Skeletal muscle tissue (tissue), 4 donors: ENCODE data around the gene ADRA2A. TPM values are rescaled to one million over a fixed set of nuclear protein-coding genes. Genes with fewer than 3 reads are reported as not detected.

Experiments used
- H3K27ac ChIP-seq: one replicate; pipeline ENCODE4 v1.7.0; 2013; ENCODE audit warnings: mild to moderate bottlenecking, low read depth, low read length, inconsistent platforms
- H3K27me3 ChIP-seq, 3 donors: one replicate each; pipeline ENCODE4 v1.7.0; 2013; ENCODE audit warnings: low read length in 3 of 3; ENCODE audit not compliant: control insufficient read depth in 3 of 3, insufficient read depth in 3 of 3
- H3K36me3 ChIP-seq, 3 donors: one replicate each; pipeline ENCODE4 v1.7.0; 2013; ENCODE audit warnings: low read length in 3 of 3; ENCODE audit not compliant: control insufficient read depth in 3 of 3, insufficient read depth in 3 of 3
- H3K4me1 ChIP-seq, 3 donors: one replicate each; pipeline ENCODE4 v1.7.0; 2013; ENCODE audit warnings: low read length in 3 of 3, mild to moderate bottlenecking in 3 of 3; ENCODE audit not compliant: control insufficient read depth in 3 of 3, insufficient read depth in 3 of 3
- H3K4me3 ChIP-seq, 3 donors: one replicate each; pipeline ENCODE4 v1.7.0; 2013; ENCODE audit warnings: low read length in 3 of 3
- H3K9ac ChIP-seq, 3 donors: one replicate each; pipeline ENCODE4 v1.7.0; 2013; ENCODE audit warnings: low read length in 3 of 3, mild to moderate bottlenecking in 3 of 3, moderate library complexity in 2 of 3, low read depth in 1 of 3
- H3K9me3 ChIP-seq, 3 donors: one replicate each; pipeline ENCODE4 v1.7.0; 2013; ENCODE audit warnings: low read length in 3 of 3; ENCODE audit not compliant: control insufficient read depth in 3 of 3
- total RNA-seq: library from RNA; depleted of rRNA; stranded (reverse); fragments of >200 nt; gene quantifications from one replicate; pipeline ENCODE4 v1.2.3, GENCODE V29; 2014
- donor health status: Osteomylitis.

ADRA2A gene
- total RNA-seq, 1 donor from 2014 or later = 2.1 TPM

DNA sequence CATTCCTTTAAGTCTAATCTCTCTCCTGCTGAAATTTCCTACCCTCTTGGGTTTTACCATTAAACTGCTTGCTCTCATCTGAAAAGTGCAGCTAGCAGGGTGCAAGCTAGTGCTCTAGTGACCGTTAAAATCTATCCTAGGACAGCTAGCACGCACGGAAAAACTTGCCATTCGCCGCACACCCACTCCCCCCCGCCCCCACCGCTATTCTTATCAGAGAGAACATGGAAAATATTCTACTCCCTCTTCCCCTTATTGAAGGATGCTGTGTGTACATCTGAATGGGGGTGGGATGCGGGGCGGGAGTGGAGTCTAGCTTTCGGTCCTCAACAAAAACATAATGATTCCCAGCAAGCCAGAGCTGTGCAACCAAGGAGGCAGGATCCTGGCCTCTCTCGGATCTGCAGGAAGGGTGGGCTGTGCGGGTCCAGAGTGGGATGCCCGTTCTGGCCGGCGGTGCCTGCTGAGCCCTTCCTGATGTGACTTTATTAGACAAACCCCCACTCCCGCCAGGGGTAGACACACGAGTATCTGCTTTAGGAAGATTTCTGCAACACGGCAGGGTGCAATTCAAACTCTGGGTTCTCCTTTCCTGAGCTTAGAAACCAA lies 1.1 kb upstream of the ADRA2A start:
- H3K27me3 ChIP-seq = peaks cover 47 to 62% (median 55%) of the 10 kb centered on the region in 3 donors
- H3K9ac ChIP-seq = no peak overlapping the region
- no peaks in the 10 kb centered on the region for H3K9me3 ChIP-seq
- H3K4me1 ChIP-seq = peaks cover 14 to 19% (median 16%) of the 10 kb centered on the region in 3 donors
- H3K4me3 ChIP-seq = peak overlapping the region; percentile 59 to 71 (median 69)
- no peak overlapping the region for H3K27ac ChIP-seq
- no peaks in the 10 kb centered on the region for H3K36me3 ChIP-seq

- Histone ChIP-seq H3K4me3 (peak overlapping the region; percentile 59 to 71 (median 69)), H3K27me3 (peaks cover 47 to 62% (median 55%) of the 10 kb centered on the region in 3 donors), H3K9me3 (no peaks in the 10 kb centered on the region), H3K9ac (peak overlapping the region in 2 of 3 donors; percentile 16 to 32), H3K36me3 (no peaks in the 10 kb centered on the region), H3K27ac (no peak overlapping the region), H3K4me1 (peaks cover 14 to 19% (median 16%) of the 10 kb centered on the region in 3 donors)
Observed at GRCh38 chr10:111076191-111076681, 593 bp upstream of the ADRA2A start.

- H3K4me1 ChIP-seq = peaks cover 14 to 19% (median 16%) of the 10 kb centered on the region in 3 donors
- peak overlapping the region; percentile 25 for H3K27ac ChIP-seq
- no peak overlapping the region for H3K9ac ChIP-seq
- no peaks in the 10 kb centered on the region for H3K9me3 ChIP-seq
- peaks cover 51 to 58% (median 52%) of the 10 kb centered on the region in 3 donors for H3K27me3 ChIP-seq
- no peaks in the 10 kb centered on the region for H3K36me3 ChIP-seq
- peak overlapping the region; percentile 59 to 71 (median 69) for H3K4me3 ChIP-seq
Observed at GRCh38 chr10:111077479-111077784, 603 bp downstream of the ADRA2A start.

GRCh38 chr10:111077785-111078504 lies 1.1 kb downstream of the ADRA2A start:
- Histone ChIP-seq H3K27ac (no peak overlapping the region), H3K36me3 (no peaks in the 10 kb centered on the region), H3K4me3 (peak overlapping the region; percentile 59 to 71 (median 69)), H3K4me1 (peaks cover 14 to 19% (median 16%) of the 10 kb centered on the region in 3 donors), H3K27me3 (peaks cover 51 to 58% (median 52%) of the 10 kb centered on the region in 3 donors), H3K9ac (peak overlapping the region in 1 of 3 donors; percentile 50), H3K9me3 (no peaks in the 10 kb centered on the region)

DNA sequence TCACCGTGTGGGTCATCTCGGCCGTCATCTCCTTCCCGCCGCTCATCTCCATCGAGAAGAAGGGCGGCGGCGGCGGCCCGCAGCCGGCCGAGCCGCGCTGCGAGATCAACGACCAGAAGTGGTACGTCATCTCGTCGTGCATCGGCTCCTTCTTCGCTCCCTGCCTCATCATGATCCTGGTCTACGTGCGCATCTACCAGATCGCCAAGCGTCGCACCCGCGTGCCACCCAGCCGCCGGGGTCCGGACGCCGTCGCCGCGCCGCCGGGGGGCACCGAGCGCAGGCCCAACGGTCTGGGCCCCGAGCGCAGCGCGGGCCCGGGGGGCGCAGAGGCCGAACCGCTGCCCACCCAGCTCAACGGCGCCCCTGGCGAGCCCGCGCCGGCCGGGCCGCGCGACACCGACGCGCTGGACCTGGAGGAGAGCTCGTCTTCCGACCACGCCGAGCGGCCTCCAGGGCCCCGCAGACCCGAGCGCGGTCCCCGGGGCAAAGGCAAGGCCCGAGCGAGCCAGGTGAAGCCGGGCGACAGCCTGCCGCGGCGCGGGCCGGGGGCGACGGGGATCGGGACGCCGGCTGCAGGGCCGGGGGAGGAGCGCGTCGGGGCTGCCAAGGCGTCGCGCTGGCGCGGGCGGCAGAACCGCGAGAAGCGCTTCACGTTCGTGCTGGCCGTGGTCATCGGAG lies 1.8 kb downstream of the ADRA2A start:
- H3K9me3 ChIP-seq = no peaks in the 10 kb centered on the region
- H3K36me3 ChIP-seq = no peaks in the 10 kb centered on the region
- peaks cover 14 to 19% (median 16%) of the 10 kb centered on the region in 3 donors for H3K4me1 ChIP-seq
- H3K9ac ChIP-seq = no peak overlapping the region
- H3K27ac ChIP-seq = no peak overlapping the region
- H3K4me3 ChIP-seq = peak overlapping the region; percentile 59 to 71 (median 69)
- H3K27me3 ChIP-seq = peaks cover 44 to 53% (median 46%) of the 10 kb centered on the region in 3 donors

DNA sequence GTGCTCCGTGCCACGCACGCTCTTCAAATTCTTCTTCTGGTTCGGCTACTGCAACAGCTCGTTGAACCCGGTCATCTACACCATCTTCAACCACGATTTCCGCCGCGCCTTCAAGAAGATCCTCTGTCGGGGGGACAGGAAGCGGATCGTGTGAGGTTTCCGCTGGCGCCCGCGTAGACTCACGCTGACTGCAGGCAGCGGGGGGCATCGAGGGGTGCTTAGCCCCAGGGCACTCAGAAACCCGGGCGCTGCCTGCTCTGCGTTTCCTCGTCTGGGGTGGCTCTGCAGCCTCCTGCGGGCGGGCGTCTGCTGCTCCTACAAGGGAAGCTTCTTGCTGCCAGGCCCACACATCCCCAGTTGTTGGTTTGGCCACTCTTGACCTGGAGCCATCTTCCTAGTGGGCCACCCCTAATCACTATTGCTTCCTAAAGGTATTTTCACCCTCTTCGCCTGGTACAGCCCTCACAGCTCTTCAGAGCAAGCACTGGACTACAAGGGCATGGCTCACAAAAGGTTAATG lies 2.5 kb downstream of the ADRA2A start:
- Histone ChIP-seq H3K27ac (no peak overlapping the region), H3K36me3 (no peaks in the 10 kb centered on the region), H3K9me3 (no peaks in the 10 kb centered on the region), H3K4me3 (no peak overlapping the region), H3K4me1 (peaks cover 14 to 19% (median 16%) of the 10 kb centered on the region in 3 donors), H3K27me3 (peaks cover 39 to 52% (median 40%) of the 10 kb centered on the region in 3 donors), H3K9ac (no peak overlapping the region)

DNA sequence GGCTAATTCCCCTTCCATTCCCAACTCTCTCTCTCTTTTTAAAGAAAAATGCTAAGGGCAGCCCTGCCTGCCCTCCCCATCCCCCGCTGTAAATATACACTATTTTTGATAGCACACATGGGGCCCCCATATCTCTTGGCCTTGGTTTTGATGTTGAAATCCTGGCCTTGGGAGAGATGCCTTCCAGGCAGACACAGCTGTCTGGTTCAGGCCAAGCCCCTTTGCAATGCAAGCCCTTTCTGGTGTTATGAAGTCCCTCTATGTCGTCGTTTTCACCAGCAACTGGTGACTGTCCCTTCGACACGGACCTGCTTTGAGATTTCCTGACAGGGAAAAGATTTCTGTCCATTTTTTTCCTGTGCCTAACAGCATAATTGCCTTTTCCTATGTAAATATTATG lies 3.0 kb downstream of the ADRA2A start:
- Histone ChIP-seq H3K27ac (no peak overlapping the region), H3K4me3 (no peak overlapping the region), H3K9me3 (no peaks in the 10 kb centered on the region), H3K36me3 (no peaks in the 10 kb centered on the region), H3K27me3 (peaks cover 34 to 48% (median 38%) of the 10 kb centered on the region in 3 donors), H3K9ac (no peak overlapping the region), H3K4me1 (peaks cover 14 to 19% (median 16%) of the 10 kb centered on the region in 3 donors)

- Histone ChIP-seq H3K27ac (no peak overlapping the region), H3K4me3 (peak overlapping the region in 1 of 3 donors; percentile 1), H3K36me3 (no peaks in the 10 kb centered on the region), H3K27me3 (peaks cover 29 to 44% (median 35%) of the 10 kb centered on the region in 3 donors), H3K9me3 (no peaks in the 10 kb centered on the region), H3K4me1 (peaks cover 14 to 19% (median 16%) of the 10 kb centered on the region in 3 donors), H3K9ac (no peak overlapping the region)
Observed at GRCh38 chr10:111080224-111080623, 3.4 kb downstream of the ADRA2A start.

DNA sequence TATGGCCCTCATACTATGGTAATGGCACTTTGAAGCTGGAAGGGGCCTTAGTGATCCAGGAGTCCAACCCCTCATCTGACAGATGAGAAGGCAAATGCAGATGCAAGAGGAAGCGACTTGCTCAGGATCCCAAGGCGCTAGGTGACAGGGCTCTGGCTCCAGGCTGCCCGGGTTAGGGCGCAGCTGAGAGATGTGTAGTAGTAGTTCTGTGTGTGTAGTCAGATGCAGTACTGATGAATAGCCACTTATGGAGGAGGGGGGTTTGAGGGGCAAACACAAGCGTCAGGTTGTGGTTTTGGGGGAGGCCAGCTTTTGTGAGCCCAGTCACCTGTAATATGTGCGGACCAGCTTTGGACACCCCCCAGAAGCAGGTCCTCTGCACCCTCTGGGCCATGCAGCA lies 4.8 kb downstream of the ADRA2A start:
- H3K36me3 ChIP-seq = no peaks in the 10 kb centered on the region
- no peak overlapping the region for H3K4me3 ChIP-seq
- H3K9me3 ChIP-seq = no peaks in the 10 kb centered on the region
- H3K4me1 ChIP-seq = peaks cover 7 to 10% (median 7%) of the 10 kb centered on the region in 3 donors
- no peak overlapping the region for H3K27ac ChIP-seq
- peaks cover 17 to 39% (median 27%) of the 10 kb centered on the region in 3 donors for H3K27me3 ChIP-seq
- no peak overlapping the region for H3K9ac ChIP-seq
